ENCODE data around the gene ABCC5. TPM values are rescaled to one million over a fixed set of nuclear protein-coding genes. Genes with fewer than 3 reads are reported as not detected.

ABCC5 gene
- total RNA-seq, 1 donor from 2014 or later: 52.0 TPM

DNA sequence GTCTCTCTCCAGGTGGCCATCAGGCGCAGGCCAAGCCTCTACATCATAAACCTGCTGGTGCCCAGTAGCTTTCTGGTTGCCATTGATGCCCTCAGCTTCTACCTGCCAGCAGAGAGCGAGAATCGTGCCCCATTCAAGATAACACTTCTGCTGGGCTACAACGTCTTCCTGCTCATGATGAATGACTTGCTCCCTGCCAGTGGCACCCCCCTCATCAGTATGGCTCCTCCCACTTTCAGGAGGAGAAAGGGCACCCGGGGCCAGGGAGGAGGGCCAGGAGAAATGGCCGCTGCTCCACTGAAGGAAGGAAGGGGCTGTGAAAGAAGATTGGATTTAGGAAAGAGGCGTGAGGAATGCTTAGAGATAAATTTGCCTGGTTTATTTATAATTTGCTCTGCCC lies 41.7 kb upstream of the ABCC5 start:
- FAIRE-seq (no peak), DNase-seq (ENCODE audit: low read depth) (no peak)
- H3K9me3 Mint-ChIP-seq (ENCODE audit: unreplicated experiment): no peaks in the 10 kb centered on the region
- no peaks in the 10 kb centered on the region for H3K36me3 Mint-ChIP-seq (ENCODE audit: low read depth, unreplicated experiment)
- H3K27me3 Mint-ChIP-seq (ENCODE audit: low read depth, unreplicated experiment): peaks cover 22% of the 10 kb centered on the region
- H3K79me2 ChIP-seq (ENCODE audit: insufficient read depth, low read length): no peaks in the 10 kb centered on the region
- TF ChIP-seq, protein P1, sequence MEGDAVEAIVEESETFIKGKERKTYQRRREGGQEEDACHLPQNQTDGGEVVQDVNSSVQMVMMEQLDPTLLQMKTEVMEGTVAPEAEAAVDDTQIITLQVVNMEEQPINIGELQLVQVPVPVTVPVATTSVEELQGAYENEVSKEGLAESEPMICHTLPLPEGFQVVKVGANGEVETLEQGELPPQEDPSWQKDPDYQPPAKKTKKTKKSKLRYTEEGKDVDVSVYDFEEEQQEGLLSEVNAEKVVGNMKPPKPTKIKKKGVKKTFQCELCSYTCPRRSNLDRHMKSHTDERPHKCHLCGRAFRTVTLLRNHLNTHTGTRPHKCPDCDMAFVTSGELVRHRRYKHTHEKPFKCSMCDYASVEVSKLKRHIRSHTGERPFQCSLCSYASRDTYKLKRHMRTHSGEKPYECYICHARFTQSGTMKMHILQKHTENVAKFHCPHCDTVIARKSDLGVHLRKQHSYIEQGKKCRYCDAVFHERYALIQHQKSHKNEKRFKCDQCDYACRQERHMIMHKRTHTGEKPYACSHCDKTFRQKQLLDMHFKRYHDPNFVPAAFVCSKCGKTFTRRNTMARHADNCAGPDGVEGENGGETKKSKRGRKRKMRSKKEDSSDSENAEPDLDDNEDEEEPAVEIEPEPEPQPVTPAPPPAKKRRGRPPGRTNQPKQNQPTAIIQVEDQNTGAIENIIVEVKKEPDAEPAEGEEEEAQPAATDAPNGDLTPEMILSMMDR (IDR thresholded peaks at IDR 0.05; ENCODE audit: insufficient read depth, low read depth, low read length): no peak
- TF ChIP-seq EZH2 (IDR thresholded peaks at IDR 0.05; ENCODE audit: insufficient read depth, low read length): no peak
- no peaks in the 10 kb centered on the region for H3K36me3 ChIP-seq (ENCODE audit: insufficient read depth, low read length)
- H3K4me3 Mint-ChIP-seq (ENCODE audit: unreplicated experiment): no peak overlapping the region
- H4K20me1 ChIP-seq (ENCODE audit: insufficient read depth, low read length): no peaks in the 10 kb centered on the region
- H3K4me1 ChIP-seq (ENCODE audit: insufficient read depth, low read length): peaks cover 4% of the 10 kb centered on the region
- H3K27ac ChIP-seq (ENCODE audit: low read depth, low read length): no peak overlapping the region
- no peak overlapping the region for H3K9ac ChIP-seq (ENCODE audit: low read length)
- no peak overlapping the region for H3K4me3 ChIP-seq (ENCODE audit: insufficient read depth, low read depth, low read length)
- no peaks in the 10 kb centered on the region for H3K4me1 Mint-ChIP-seq (ENCODE audit: low read depth, unreplicated experiment)
- no peak overlapping the region for H2AFZ ChIP-seq (ENCODE audit: low read depth, low read length)
- no peaks in the 10 kb centered on the region for H3K9me3 ChIP-seq (ENCODE audit: insufficient read depth, low read depth, low read length)
- no peak overlapping the region for H3K27ac Mint-ChIP-seq (ENCODE audit: unreplicated experiment)
- no peak overlapping the region for H3K4me2 ChIP-seq (ENCODE audit: low read length)
- no peaks in the 10 kb centered on the region for H3K27me3 ChIP-seq (ENCODE audit: insufficient read depth, low read length)

GRCh38 chr3:184058029-184058428 lies 40.3 kb upstream of the ABCC5 start:
- Histone ChIP-seq H3K4me1 (ENCODE audit: insufficient read depth, low read length) (peaks cover 4% of the 10 kb centered on the region), H2AFZ (ENCODE audit: low read depth, low read length) (peak overlapping the region; percentile 60), H3K9ac (ENCODE audit: low read length) (no peak overlapping the region), H3K4me3 (ENCODE audit: insufficient read depth, low read depth, low read length) (no peak overlapping the region), H3K36me3 (ENCODE audit: insufficient read depth, low read length) (no peaks in the 10 kb centered on the region), H3K27me3 (ENCODE audit: insufficient read depth, low read length) (peaks cover 2% of the 10 kb centered on the region), H3K4me2 (ENCODE audit: low read length) (peak overlapping the region; percentile 65), H3K79me2 (ENCODE audit: insufficient read depth, low read length) (no peaks in the 10 kb centered on the region), H3K27ac (ENCODE audit: low read depth, low read length) (no peak overlapping the region), H4K20me1 (ENCODE audit: insufficient read depth, low read length) (no peaks in the 10 kb centered on the region), H3K9me3 (ENCODE audit: insufficient read depth, low read depth, low read length) (no peaks in the 10 kb centered on the region)
- Mint-ChIP-seq H3K4me3 (ENCODE audit: unreplicated experiment) (no peak overlapping the region), H3K36me3 (ENCODE audit: low read depth, unreplicated experiment) (no peaks in the 10 kb centered on the region), H3K9me3 (ENCODE audit: unreplicated experiment) (no peaks in the 10 kb centered on the region), H3K27me3 (ENCODE audit: low read depth, unreplicated experiment) (peaks cover 22% of the 10 kb centered on the region), H3K27ac (ENCODE audit: unreplicated experiment) (no peak overlapping the region), H3K4me1 (ENCODE audit: low read depth, unreplicated experiment) (no peaks in the 10 kb centered on the region)
- peak; percentile 30 for DNase-seq (ENCODE audit: low read depth)
- TF ChIP-seq, protein P1 (IDR thresholded peaks at IDR 0.05; ENCODE audit: insufficient read depth, low read depth, low read length): no peak
- TF ChIP-seq EZH2 (IDR thresholded peaks at IDR 0.05; ENCODE audit: insufficient read depth, low read length): no peak
- no peak for FAIRE-seq

GRCh38 chr3:184052767-184053166 lies 35.1 kb upstream of the ABCC5 start, which contains the start of gene HTR3C:
Gene HTR3C (plus strand): TSS chr3:184053047. CDS start chr3:184053081, 34 bp downstream.
- TF ChIP-seq, protein P1 (IDR thresholded peaks at IDR 0.05; ENCODE audit: insufficient read depth, low read depth, low read length): no peak
- TF ChIP-seq EZH2 (IDR thresholded peaks at IDR 0.05; ENCODE audit: insufficient read depth, low read length): no peak
- no peak within 1 kb of the TSS for H3K9ac ChIP-seq (ENCODE audit: low read length)
- Mint-ChIP-seq H3K27me3 (ENCODE audit: low read depth, unreplicated experiment) (peaks cover 24% of the 10 kb centered on the region), H3K36me3 (ENCODE audit: low read depth, unreplicated experiment) (no peaks in the 10 kb centered on the region), H3K4me3 (ENCODE audit: unreplicated experiment) (no peak within 1 kb of the TSS), H3K27ac (ENCODE audit: unreplicated experiment) (no peak within 1 kb of the TSS), H3K9me3 (ENCODE audit: unreplicated experiment) (no peaks in the 10 kb centered on the region), H3K4me1 (ENCODE audit: low read depth, unreplicated experiment) (no peaks in the 10 kb centered on the region)
- no peaks in the 10 kb centered on the region for H3K36me3 ChIP-seq (ENCODE audit: insufficient read depth, low read length)
- DNase-seq (ENCODE audit: low read depth): no peak
- no peaks in the 10 kb centered on the region for H3K79me2 ChIP-seq (ENCODE audit: insufficient read depth, low read length)
- no peak within 1 kb of the TSS for H3K4me3 ChIP-seq (ENCODE audit: insufficient read depth, low read depth, low read length)
- FAIRE-seq: no peak
- no peak within 1 kb of the TSS for H2AFZ ChIP-seq (ENCODE audit: low read depth, low read length)
- no peak within 1 kb of the TSS for H3K27ac ChIP-seq (ENCODE audit: low read depth, low read length)
- no peak within 1 kb of the TSS for H3K4me2 ChIP-seq (ENCODE audit: low read length)
- peaks cover 10% of the 10 kb centered on the region for H3K27me3 ChIP-seq (ENCODE audit: insufficient read depth, low read length)
- no peaks in the 10 kb centered on the region for H4K20me1 ChIP-seq (ENCODE audit: insufficient read depth, low read length)
- no peaks in the 10 kb centered on the region for H3K9me3 ChIP-seq (ENCODE audit: insufficient read depth, low read depth, low read length)
- H3K4me1 ChIP-seq (ENCODE audit: insufficient read depth, low read length): no peaks in the 10 kb centered on the region

Data from astrocyte (in vitro differentiated cells and primary cell).